Heart right ventricle (tissue), 16 donors: Measurements from ENCODE around the gene MAPK8IP3. TPM values are rescaled to one million over a fixed set of nuclear protein-coding genes. Genes with fewer than 3 reads are reported as not detected.

Experiments
- ATAC-seq, 8 donors: fragments of 200-7000 bp; cut with Tn5 transposase; one replicate each; pipeline ENCODE4 v1.9.1; 2020; ENCODE audit warnings: mild to moderate bottlenecking in 8 of 8, moderate library complexity in 8 of 8, moderate number of reproducible peaks in 1 of 8
- DNase-seq, 2 donors: peaks; one replicate each; pipeline ENCODE4 v3.0.0-alpha.2; 2020
- H3K27ac ChIP-seq, 10 donors: fragments of 200-600 bp; sonication (generic) in 2 of 10; one replicate each; pipeline versions ENCODE4 v1.5.0 to v1.8.0; 2020 to 2022; ENCODE audit warnings: mild to moderate bottlenecking in 3 of 10
- H3K27me3 ChIP-seq, 7 donors: fragments of 200-600 bp; one replicate each; pipeline ENCODE4 v1.8.0; 2021 to 2022; ENCODE audit warnings: mild to moderate bottlenecking in 2 of 7
- H3K36me3 ChIP-seq, 9 donors: fragments of 200-600 bp; sonication (generic) in 1 of 9; one replicate each; pipeline versions ENCODE4 v1.5.0 to v1.8.0; 2020 to 2022; ENCODE audit warnings: mild to moderate bottlenecking in 2 of 9
- H3K4me1 ChIP-seq, 9 donors: fragments of 200-600 bp; sonication (generic) in 1 of 9; one replicate each; pipeline versions ENCODE4 v1.5.0 to v1.8.0; 2020 to 2022; ENCODE audit warnings: mild to moderate bottlenecking in 4 of 9
- H3K4me3 ChIP-seq, 10 donors: fragments of 200-600 bp; sonication (generic) in 2 of 10; one replicate each; pipeline versions ENCODE4 v1.5.0 to v1.8.0; 2020 to 2022; ENCODE audit warnings: mild to moderate bottlenecking in 7 of 10, moderate library complexity in 2 of 10
- H3K9me3 ChIP-seq, 11 donors: fragments of 200-600 bp in 10 of 11; sonication (generic) in 2 of 11; one replicate each; pipeline versions ENCODE4 v1.5.0 to v1.8.0; 2013 to 2022; ENCODE audit warnings: mild to moderate bottlenecking in 2 of 11, control low read depth in 1 of 11, moderate library complexity in 1 of 11
- CTCF ChIP-seq, 9 donors: fragments of 200-600 bp; sonication (generic) in 2 of 9; IDR thresholded peaks; one replicate each; pipeline versions ENCODE4 v1.5.0 to v1.8.0; 2021 to 2022; ENCODE audit warnings: antibody characterized with exemption in 9 of 9, mild to moderate bottlenecking in 5 of 9, moderate library complexity in 1 of 9
- WGBS, 2 donors: extraction: QIAGEN DNeasy Blood & Tissue Kit; methylation state at CpG; one replicate each; pipeline ENCODE4 v1.1.7; 2013; ENCODE audit warnings: inconsistent platforms in 1 of 2; 5-methylcytosine and 5-hydroxymethylcytosine counted together
- intact Hi-C, 10 donors: fragments of 100-400 bp; cut with DNase I; formaldehyde crosslinking; loops; one replicate each; pipeline versions ENCODE4 v1.11.1 to v1.14.2; 2022
- polyA plus RNA-seq, 2 donors: library from polyadenylated mRNA; stranded (reverse); fragments of 200-250 nt; gene quantifications; one replicate each; pipeline ENCODE4 v1.2.3, GENCODE V29; 2013
- total RNA-seq, 10 donors: library from RNA; stranded (reverse); fragmentation: NEBNext Ultra II Directional in 3 of 10; extraction: Animal tissue kit (Norgen Biotek cat#: 25700) in 3 of 10; gene quantifications; one replicate each; pipeline versions ENCODE4 v1.2.1 to v1.2.4, GENCODE V29; 2021 to 2023
- donor health status: Arrhythmogenic right ventricular cardiomyopathy.
- donor health status: ischemic (EF 13 %, LVEDD 7.1; RV severe dilation, severe dysfunction).
- donor health status: healthy with polysubstance abuse.
- donor health status: DM: no; HTN: yes; CAD: no.
- donor health status: DM: no; HTN: no; CAD: no.
- donor health status: ischemic (EF 25% LVEDD 6.9; RV normal size, moderate dysfunction).
- donor health status: ischemic (EF 25% LVEDD 5.7; RV mildly dilated, moderate dysfunction).
- donor health status: healthy.
- donor health status: DM: yes; HTN: yes; CAD: no.
- donor health status: Ischemic cardiomyopathy.
- donor health status: ischemic (EF 35%, LVEDD 5.7; RV mildly dilated, moderate dysfunction).
- donor health status: nonischemic (EF 11% LVEDD 7.7; RV severe dilation, severe dysfunction).
- donor health status: DM: yes; HTN: yes; CAD: no.
- donor health status: PGD.
- donor health status: ischemic (EF 29% LVEDD 5.4; RV normal size, mild dysfunction).
- donor health status: nonischemic (EF 23%, LVEDD 6.1; RV moderate dilation, normal function).

The MAPK8IP3 gene
- total and polyA plus RNA-seq, 12 donors: 31.2 to 126 (median 71.7) TPM

GRCh38 chr16:1734123-1734522 lies 28.1 kb downstream of the MAPK8IP3 start:
- Histone ChIP-seq H3K36me3 (peaks cover 0 to 61% (median 29%) of the 10 kb centered on the region in 9 donors), H3K4me3 (no peak overlapping the region), H3K9me3 (no peaks in the 10 kb centered on the region), H3K27ac (no peak overlapping the region), H3K4me1 (peaks cover 0 to 10% (median 0%) of the 10 kb centered on the region in 9 donors), H3K27me3 (no peaks in the 10 kb centered on the region)
- ATAC-seq (peak in 5 of 8 donors; percentile 16 to 56 (median 28)), DNase-seq (no peak)
- TF ChIP-seq CTCF (IDR thresholded peaks at IDR 0.05): no peak
- WGBS, 2 donors: 94 to 95% methylated on average over 22 of the region's 22 CpGs
- intact Hi-C loops: loop anchor here in 1 of 10 donors (10.0 kb wide), 1 partner anchor 61 kb away; the partner anchor contains the start of gene IGFALS

- H3K4me1 ChIP-seq: peaks cover 0 to 10% (median 0%) of the 10 kb centered on the region in 9 donors
- no peak for TF ChIP-seq CTCF (IDR thresholded peaks at IDR 0.05)
- ATAC-seq (no peak), DNase-seq (no peak)
- no peak overlapping the region for H3K27ac ChIP-seq
- intact Hi-C loops: loop anchor here in 1 of 10 donors (10.0 kb wide), 1 partner anchor 60 kb away; the partner anchor contains the start of gene IGFALS
- WGBS, 2 donors: 96% methylated on average over 22 of the region's 22 CpGs
- no peaks in the 10 kb centered on the region for H3K9me3 ChIP-seq
- peaks cover 0 to 54% (median 23%) of the 10 kb centered on the region in 9 donors for H3K36me3 ChIP-seq
- H3K4me3 ChIP-seq: no peak overlapping the region
- no peaks in the 10 kb centered on the region for H3K27me3 ChIP-seq
Observed at GRCh38 chr16:1734816-1735215, 28.8 kb downstream of the MAPK8IP3 start.

GRCh38 chr16:1740234-1740633 lies 34.2 kb downstream of the MAPK8IP3 start:
- Histone ChIP-seq H3K36me3 (peaks cover 0 to 48% (median 6%) of the 10 kb centered on the region in 9 donors), H3K4me3 (no peak overlapping the region), H3K27me3 (no peaks in the 10 kb centered on the region), H3K27ac (no peak overlapping the region), H3K9me3 (no peaks in the 10 kb centered on the region), H3K4me1 (peaks cover 0 to 3% (median 0%) of the 10 kb centered on the region in 9 donors)
- DNase-seq (no peak), ATAC-seq (no peak)
- intact Hi-C loops: no loop called here
- no peak for TF ChIP-seq CTCF (IDR thresholded peaks at IDR 0.05)
- WGBS, 2 donors: 96 to 98% methylated on average over 33 of the region's 33 CpGs

GRCh38 chr16:1740781-1741490 lies 34.9 kb downstream of the MAPK8IP3 start:
- TF ChIP-seq CTCF (IDR thresholded peaks at IDR 0.05): no peak
- no peak overlapping the region for H3K4me3 ChIP-seq
- no peaks in the 10 kb centered on the region for H3K9me3 ChIP-seq
- ATAC-seq: peak in 4 of 8 donors; percentile 7 to 33 (median 14)
- DNase-seq: no peak
- intact Hi-C loops: no loop called here
- H3K4me1 ChIP-seq: peaks cover 0 to 3% (median 0%) of the 10 kb centered on the region in 9 donors
- peaks cover 0 to 55% (median 10%) of the 10 kb centered on the region in 9 donors for H3K36me3 ChIP-seq
- no peak overlapping the region for H3K27ac ChIP-seq
- H3K27me3 ChIP-seq: no peaks in the 10 kb centered on the region
- WGBS, 2 donors: 89 to 92% methylated on average over 30 of the region's 30 CpGs
